GM12801 (cell line): Measurements from ENCODE around the gene MACROD2.

Experiments
- CTCF ChIP-seq: IDR thresholded peaks from one replicate; pipeline ENCODE4 v1.5.1; 2011; ENCODE audit warnings: control low read depth; ENCODE audit not compliant: insufficient read length; ENCODE audit errors: extremely low read depth

The MACROD2 gene

GRCh38 chr20:15209537-15209936 is 1214.2 kb downstream of the MACROD2 start:
- no peak for TF ChIP-seq CTCF

- no peak for TF ChIP-seq CTCF
Observed at GRCh38 chr20:15214051-15214450, 1218.7 kb downstream of the MACROD2 start.

- TF ChIP-seq CTCF: no peak
Observed at GRCh38 chr20:15220009-15220656, 1224.8 kb downstream of the MACROD2 start.

GRCh38 chr20:15220778-15221565 is 1225.7 kb downstream of the MACROD2 start:
- TF ChIP-seq CTCF: no peak

GRCh38 chr20:15222502-15223330 is 1227.4 kb downstream of the MACROD2 start:
- no peak for TF ChIP-seq CTCF

GRCh38 chr20:15224199-15224598 is 1228.9 kb downstream of the MACROD2 start:
- TF ChIP-seq CTCF: no peak

- no peak for TF ChIP-seq CTCF
Observed at GRCh38 chr20:15227102-15227501, 1231.8 kb downstream of the MACROD2 start.
